GM19238 (cell line): ENCODE results near the gene OR9Q2.
"Not testable (repeated sequence)": the region's sequence is repeated elsewhere in the genome, so short reads cannot be mapped to it uniquely, and the experiment has no call there.

ENCODE experiments used
- DNase-seq: peaks from one replicate; pipeline ENCODE4 v3.0.0; 2011; ENCODE audit warnings: low spot score; ENCODE audit not compliant: insufficient read length

OR9Q2 gene

GRCh38 chr11:58188770-58189169 lies at the start of gene OR9Q2:
OR9Q2 (plus strand) TSS chr11:58189070; CDS start chr11:58190491, 1,421 bp downstream.
- DNase-seq, result no peak

- DNase-seq, result no peak
Measured at GRCh38 chr11:58142761-58143160, 46.1 kb upstream of the OR9Q2 start.

GRCh38 chr11:58152781-58153180 lies 36.1 kb upstream of the OR9Q2 start:
- no peak for DNase-seq

GRCh38 chr11:58164389-58164788 lies 24.5 kb upstream of the OR9Q2 start:
- no peak for DNase-seq

GRCh38 chr11:58164990-58165389 lies 23.9 kb upstream of the OR9Q2 start:
- DNase-seq, result no peak

- DNase-seq, result no peak
Measured at GRCh38 chr11:58165504-58166106, 23.3 kb upstream of the OR9Q2 start.

- DNase-seq, result no peak
Measured at GRCh38 chr11:58177409-58178054, 11.3 kb upstream of the OR9Q2 start.

- DNase-seq, result no peak
Measured at GRCh38 chr11:58178444-58178843, 10.4 kb upstream of the OR9Q2 start.

GRCh38 chr11:58179648-58180047 lies 9.2 kb upstream of the OR9Q2 start:
- DNase-seq, result no peak

GRCh38 chr11:58186938-58187337 lies 1.9 kb upstream of the OR9Q2 start:
- no peak for DNase-seq

- DNase-seq, result no peak
Measured at GRCh38 chr11:58192229-58192628, 3.4 kb downstream of the OR9Q2 start.

- no peak for DNase-seq
Measured at GRCh38 chr11:58193391-58193790, 4.5 kb downstream of the OR9Q2 start.

GRCh38 chr11:58195939-58196338 lies 7.1 kb downstream of the OR9Q2 start:
- no peak for DNase-seq

- no peak for DNase-seq
Measured at GRCh38 chr11:58199271-58199670, 10.4 kb downstream of the OR9Q2 start.

GRCh38 chr11:58204042-58204441 lies 15.2 kb downstream of the OR9Q2 start, which contains the start of gene OR1S2:
OR1S2 (minus strand) TSS chr11:58204142; CDS start chr11:58204142, 0 bp downstream.
- no peak for DNase-seq

- not testable (repeated sequence) for DNase-seq
Measured at GRCh38 chr11:58212420-58212819, 23.6 kb downstream of the OR9Q2 start, which contains the start of gene OR1S1. OR1S1 (plus strand) TSS chr11:58212720.

- DNase-seq, result no peak
Measured at GRCh38 chr11:58216476-58216875, 27.6 kb downstream of the OR9Q2 start.

- no peak for DNase-seq
Measured at GRCh38 chr11:58222721-58223120, 33.9 kb downstream of the OR9Q2 start.

- no peak for DNase-seq
Measured at GRCh38 chr11:58227956-58228615, 39.2 kb downstream of the OR9Q2 start.
